ENCODE measurements around the gene MAP3K6.

The MAP3K6 gene

GRCh38 chr1:27353629-27354028 lies 13.1 kb downstream of the MAP3K6 start:
- Histone ChIP-seq H3K9me3 (ENCODE audit: insufficient read depth, low read depth, low read length) (peaks cover 6% of the 10 kb centered on the region), H3K27ac (ENCODE audit: low read depth, low read length) (no peak overlapping the region), H2BK120ac (ENCODE audit: insufficient read depth, low read length, poor library complexity) (no peak overlapping the region), H3K4me1 (ENCODE audit: control insufficient read depth in 1 of 2, insufficient read depth in 2 of 2, low read length in 2 of 2) (peaks cover 19 to 26% of the 10 kb centered on the region in 2 experiments), H3K4me2 (ENCODE audit: low read length) (no peak overlapping the region), H3K4ac (ENCODE audit: low read depth, low read length) (no peak overlapping the region), H4K91ac (ENCODE audit: low read depth, low read length) (no peak overlapping the region), H2AFZ (ENCODE audit: insufficient read depth, low read length, poor library complexity) (no peak overlapping the region), H3K14ac (ENCODE audit: low read length) (no peak overlapping the region), H2BK5ac (ENCODE audit: low read depth, low read length, poor library complexity) (no peak overlapping the region), H3K23ac (ENCODE audit: low read length) (no peak overlapping the region), H3K79me1 (ENCODE audit: low read length) (peaks cover 11% of the 10 kb centered on the region), H4K12ac (ENCODE audit: low read depth, low read length) (no peak overlapping the region), H3K4me3 (ENCODE audit: low read depth, low read length) (no peak overlapping the region), H3K27me3 (ENCODE audit: insufficient read depth, low read length) (no peaks in the 10 kb centered on the region), H3K9ac (ENCODE audit: low read length) (no peak overlapping the region), H2BK12ac (ENCODE audit: low read length) (no peak overlapping the region), H2AK5ac (ENCODE audit: low read length) (no peak overlapping the region), H4K8ac (ENCODE audit: low read depth, low read length) (no peak overlapping the region), H3K36me3 (ENCODE audit: control insufficient read depth in 1 of 2, insufficient read depth in 2 of 2, low read length in 2 of 2) (peaks cover 4 to 20% of the 10 kb centered on the region in 2 experiments), H3K79me2 (ENCODE audit: control insufficient read depth, insufficient read depth, low read length, poor library complexity) (no peaks in the 10 kb centered on the region), H3K18ac (ENCODE audit: low read length) (no peak overlapping the region)
- WGBS (ENCODE audit: extremely low coverage, insufficient coverage, insufficient read length) = no CpG with 5 or more reads among the region's 3 CpGs
- no peak for DNase-seq

DNA sequence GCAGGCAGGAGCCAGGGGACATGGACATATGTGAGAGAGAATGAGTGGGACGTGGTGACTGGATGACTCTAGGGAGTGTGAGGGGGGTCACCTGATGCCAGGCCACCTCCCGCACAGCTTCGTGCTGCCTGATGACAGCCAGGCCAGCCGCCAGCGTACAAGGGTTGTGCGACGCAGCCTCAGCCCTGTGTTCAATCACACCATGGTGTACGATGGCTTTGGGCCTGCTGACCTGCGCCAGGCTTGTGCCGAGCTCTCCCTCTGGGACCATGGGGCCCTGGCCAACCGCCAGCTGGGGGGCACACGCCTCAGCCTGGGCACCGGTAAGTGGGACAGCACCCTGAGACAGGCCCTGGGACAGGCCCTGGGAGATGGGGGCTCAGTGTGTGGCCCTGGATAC lies 13.6 kb downstream of the MAP3K6 start:
- Histone ChIP-seq H3K79me1 (ENCODE audit: low read length) (peaks cover 11% of the 10 kb centered on the region), H3K4me1 (ENCODE audit: control insufficient read depth in 1 of 2, insufficient read depth in 2 of 2, low read length in 2 of 2) (peaks cover 19 to 26% of the 10 kb centered on the region in 2 experiments), H2BK120ac (ENCODE audit: insufficient read depth, low read length, poor library complexity) (no peak overlapping the region), H4K8ac (ENCODE audit: low read depth, low read length) (no peak overlapping the region), H2BK5ac (ENCODE audit: low read depth, low read length, poor library complexity) (no peak overlapping the region), H3K23ac (ENCODE audit: low read length) (no peak overlapping the region), H3K79me2 (ENCODE audit: control insufficient read depth, insufficient read depth, low read length, poor library complexity) (no peaks in the 10 kb centered on the region), H3K18ac (ENCODE audit: low read length) (no peak overlapping the region), H2AK5ac (ENCODE audit: low read length) (no peak overlapping the region), H2AFZ (ENCODE audit: insufficient read depth, low read length, poor library complexity) (no peak overlapping the region), H3K36me3 (ENCODE audit: control insufficient read depth in 1 of 2, insufficient read depth in 2 of 2, low read length in 2 of 2) (peaks cover 4 to 15% of the 10 kb centered on the region in 2 experiments), H3K9ac (ENCODE audit: low read length) (no peak overlapping the region), H3K4me2 (ENCODE audit: low read length) (no peak overlapping the region), H3K14ac (ENCODE audit: low read length) (no peak overlapping the region), H3K27me3 (ENCODE audit: insufficient read depth, low read length) (no peaks in the 10 kb centered on the region), H2BK12ac (ENCODE audit: low read length) (no peak overlapping the region), H3K27ac (ENCODE audit: low read depth, low read length) (no peak overlapping the region), H3K9me3 (ENCODE audit: insufficient read depth, low read depth, low read length) (peaks cover 6% of the 10 kb centered on the region), H4K12ac (ENCODE audit: low read depth, low read length) (no peak overlapping the region), H4K91ac (ENCODE audit: low read depth, low read length) (no peak overlapping the region), H3K4ac (ENCODE audit: low read depth, low read length) (no peak overlapping the region), H3K4me3 (ENCODE audit: low read depth, low read length) (no peak overlapping the region)
- no peak for DNase-seq
- WGBS (ENCODE audit: extremely low coverage, insufficient coverage, insufficient read length) = no CpG with 5 or more reads among the region's 13 CpGs

DNA sequence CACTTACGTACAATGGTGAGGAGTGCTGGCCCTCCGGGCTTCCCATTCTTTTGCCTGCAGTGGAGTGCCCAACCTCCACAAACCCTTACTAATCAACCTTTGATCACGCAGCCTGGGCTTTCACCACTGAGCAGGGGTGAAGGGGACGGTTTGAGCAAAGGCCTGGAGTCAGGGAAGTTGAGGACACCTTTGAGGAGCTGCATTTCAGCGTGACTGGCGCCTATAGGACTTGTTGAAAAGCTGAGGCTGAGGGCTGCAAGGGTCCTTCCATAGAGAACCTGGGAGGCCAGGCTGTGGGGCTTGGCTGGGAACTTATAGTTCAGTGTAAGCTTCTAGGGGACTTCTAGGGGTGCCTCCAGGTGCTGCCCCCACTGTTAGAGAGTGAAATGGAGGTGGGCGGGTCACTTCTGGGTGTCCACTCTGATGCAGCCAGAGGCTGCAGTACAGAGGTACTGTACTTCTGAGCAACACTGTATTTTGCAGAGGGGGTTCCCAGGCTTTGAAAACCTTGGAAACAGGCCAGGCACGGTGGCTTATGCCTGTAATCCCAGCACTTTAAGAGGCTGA lies 15.1 kb downstream of the MAP3K6 start:
- Histone ChIP-seq H3K4ac (ENCODE audit: low read depth, low read length) (no peak overlapping the region), H2BK120ac (ENCODE audit: insufficient read depth, low read length, poor library complexity) (no peak overlapping the region), H3K79me2 (ENCODE audit: control insufficient read depth, insufficient read depth, low read length, poor library complexity) (no peaks in the 10 kb centered on the region), H3K14ac (ENCODE audit: low read length) (no peak overlapping the region), H3K4me3 (ENCODE audit: low read depth, low read length) (no peak overlapping the region), H3K36me3 (ENCODE audit: control insufficient read depth in 1 of 2, insufficient read depth in 2 of 2, low read length in 2 of 2) (peaks cover 4 to 11% of the 10 kb centered on the region in 2 experiments), H2BK5ac (ENCODE audit: low read depth, low read length, poor library complexity) (no peak overlapping the region), H2BK12ac (ENCODE audit: low read length) (no peak overlapping the region), H4K8ac (ENCODE audit: low read depth, low read length) (peak overlapping the region; percentile 8), H3K23ac (ENCODE audit: low read length) (no peak overlapping the region), H2AK5ac (ENCODE audit: low read length) (peak overlapping the region; percentile 32), H3K27ac (ENCODE audit: low read depth, low read length) (no peak overlapping the region), H3K9ac (ENCODE audit: low read length) (no peak overlapping the region), H3K18ac (ENCODE audit: low read length) (no peak overlapping the region), H3K27me3 (ENCODE audit: insufficient read depth, low read length) (no peaks in the 10 kb centered on the region), H4K91ac (ENCODE audit: low read depth, low read length) (no peak overlapping the region), H4K12ac (ENCODE audit: low read depth, low read length) (no peak overlapping the region), H3K9me3 (ENCODE audit: insufficient read depth, low read depth, low read length) (peaks cover 6% of the 10 kb centered on the region), H3K4me1 (ENCODE audit: control insufficient read depth in 1 of 2, insufficient read depth in 2 of 2, low read length in 2 of 2) (peaks cover 22 to 28% of the 10 kb centered on the region in 2 experiments), H3K79me1 (ENCODE audit: low read length) (peaks cover 11% of the 10 kb centered on the region), H3K4me2 (ENCODE audit: low read length) (peak overlapping the region; percentile 66), H2AFZ (ENCODE audit: insufficient read depth, low read length, poor library complexity) (peak overlapping the region; percentile 24)
- DNase-seq = no peak
- no CpG with 5 or more reads among the region's 8 CpGs for WGBS (ENCODE audit: extremely low coverage, insufficient coverage, insufficient read length)

DNA sequence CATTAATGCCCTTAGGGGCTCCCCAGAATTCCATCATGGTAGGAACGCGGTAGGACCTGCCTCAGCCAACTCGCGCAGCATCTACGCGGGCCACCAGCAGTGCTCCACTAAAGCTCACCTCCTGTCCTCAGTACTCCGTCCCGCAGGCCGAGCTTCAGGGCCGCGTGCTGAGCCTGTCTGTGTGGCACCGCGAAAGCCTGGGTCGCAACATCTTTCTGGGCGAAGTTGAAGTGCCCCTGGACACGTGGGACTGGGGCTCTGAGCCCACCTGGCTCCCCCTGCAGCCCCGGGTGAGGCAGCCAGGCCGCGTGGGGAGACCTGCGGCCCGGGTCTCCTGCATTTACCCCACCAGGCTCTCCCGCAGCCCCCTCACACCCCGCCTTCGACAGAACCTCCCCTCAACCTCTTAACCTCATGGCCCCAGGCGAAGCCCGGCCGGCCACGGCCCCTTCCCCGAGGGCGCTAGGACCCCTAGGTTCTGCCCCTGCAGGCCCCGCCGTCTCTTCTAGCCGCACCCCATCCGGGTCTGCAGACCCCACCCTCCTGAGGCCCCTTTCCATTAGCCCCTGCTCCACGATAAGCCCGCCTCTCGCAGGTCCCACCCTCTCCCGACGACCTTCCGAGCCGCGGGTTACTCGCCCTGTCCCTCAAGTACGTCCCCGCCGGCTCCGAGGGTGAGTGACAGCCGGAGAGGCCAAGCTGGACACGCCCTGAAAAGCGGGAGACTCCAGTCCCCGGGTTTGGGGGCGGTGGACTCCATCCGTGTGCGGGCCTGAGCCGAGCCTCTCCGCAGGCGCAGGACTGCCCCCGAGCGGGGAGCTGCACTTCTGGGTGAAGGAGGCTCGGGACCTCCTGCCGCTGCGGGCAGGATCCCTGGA lies 15.9 kb downstream of the MAP3K6 start:
- Histone ChIP-seq H3K18ac (ENCODE audit: low read length) (no peak overlapping the region), H3K36me3 (ENCODE audit: control insufficient read depth in 1 of 2, insufficient read depth in 2 of 2, low read length in 2 of 2) (peaks cover 3 to 8% of the 10 kb centered on the region in 2 experiments), H2BK120ac (ENCODE audit: insufficient read depth, low read length, poor library complexity) (no peak overlapping the region), H3K27me3 (ENCODE audit: insufficient read depth, low read length) (no peaks in the 10 kb centered on the region), H4K8ac (ENCODE audit: low read depth, low read length) (peak overlapping the region; percentile 44), H2BK12ac (ENCODE audit: low read length) (no peak overlapping the region), H3K9me3 (ENCODE audit: insufficient read depth, low read depth, low read length) (peaks cover 6% of the 10 kb centered on the region), H2AFZ (ENCODE audit: insufficient read depth, low read length, poor library complexity) (peak overlapping the region; percentile 24), H3K9ac (ENCODE audit: low read length) (no peak overlapping the region), H3K4me1 (ENCODE audit: control insufficient read depth in 1 of 2, insufficient read depth in 2 of 2, low read length in 2 of 2) (peaks cover 22 to 28% of the 10 kb centered on the region in 2 experiments), H3K14ac (ENCODE audit: low read length) (peak overlapping the region; percentile 23), H4K91ac (ENCODE audit: low read depth, low read length) (peak overlapping the region; percentile 56), H2AK5ac (ENCODE audit: low read length) (peak overlapping the region; percentile 13), H3K4me2 (ENCODE audit: low read length) (peak overlapping the region; percentile 66), H3K4me3 (ENCODE audit: low read depth, low read length) (peak overlapping the region; percentile 6), H3K27ac (ENCODE audit: low read depth, low read length) (no peak overlapping the region), H3K4ac (ENCODE audit: low read depth, low read length) (no peak overlapping the region), H3K79me2 (ENCODE audit: control insufficient read depth, insufficient read depth, low read length, poor library complexity) (no peaks in the 10 kb centered on the region), H3K79me1 (ENCODE audit: low read length) (peaks cover 11% of the 10 kb centered on the region), H4K12ac (ENCODE audit: low read depth, low read length) (no peak overlapping the region), H2BK5ac (ENCODE audit: low read depth, low read length, poor library complexity) (no peak overlapping the region), H3K23ac (ENCODE audit: low read length) (no peak overlapping the region)
- no CpG with 5 or more reads among the region's 62 CpGs for WGBS (ENCODE audit: extremely low coverage, insufficient coverage, insufficient read length)
- peak; percentile 78 to 90 for DNase-seq
